HL-60 (cell line): ENCODE measurements around the gene DLX2.

Source experiments
- GABPA ChIP-seq: IDR thresholded peaks from 2 replicates; pipeline ENCODE4 v1.6.1; 2012; ENCODE audit warnings: low read depth
- POLR2AphosphoS5 ChIP-seq: IDR thresholded peaks from 2 replicates; pipeline ENCODE4 v1.6.1; 2012; ENCODE audit warnings: low read depth
- TF ChIP-seq, protein P1 (sequence below): IDR thresholded peaks from one replicate; pipeline ENCODE4 v1.5.1; 2011; ENCODE audit warnings: low read length, control low read depth, inconsistent platforms; ENCODE audit not compliant: insufficient read depth

DNA sequence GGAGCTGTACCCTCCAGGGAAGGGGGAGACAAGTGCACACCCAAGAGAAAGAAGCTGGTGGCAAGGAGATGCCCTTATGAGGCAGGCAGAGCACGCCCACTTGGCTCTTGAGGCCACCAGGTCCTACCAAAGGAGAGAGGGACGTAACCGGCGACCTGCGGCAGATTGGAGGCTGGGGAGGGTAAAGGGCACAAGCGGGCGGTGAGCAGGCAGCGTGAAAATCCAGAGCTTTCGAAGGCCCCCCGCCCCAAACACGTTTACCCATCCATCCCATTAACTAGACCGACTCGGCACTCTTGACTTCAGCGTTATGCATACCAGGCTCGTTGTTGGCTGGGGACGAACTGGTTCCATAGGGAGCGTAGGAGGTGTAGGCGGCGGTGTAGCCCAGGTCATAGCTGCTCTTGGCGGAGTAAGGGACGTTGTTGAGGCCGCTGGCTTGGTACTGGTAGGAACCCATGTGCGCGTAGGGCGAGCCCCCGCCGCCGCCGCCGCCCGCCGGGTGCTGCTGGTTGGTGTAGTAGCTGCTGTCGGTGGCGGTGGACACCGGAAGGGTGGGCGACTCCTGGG is 794 bp downstream of the DLX2 start:
- TF ChIP-seq, protein P1, sequence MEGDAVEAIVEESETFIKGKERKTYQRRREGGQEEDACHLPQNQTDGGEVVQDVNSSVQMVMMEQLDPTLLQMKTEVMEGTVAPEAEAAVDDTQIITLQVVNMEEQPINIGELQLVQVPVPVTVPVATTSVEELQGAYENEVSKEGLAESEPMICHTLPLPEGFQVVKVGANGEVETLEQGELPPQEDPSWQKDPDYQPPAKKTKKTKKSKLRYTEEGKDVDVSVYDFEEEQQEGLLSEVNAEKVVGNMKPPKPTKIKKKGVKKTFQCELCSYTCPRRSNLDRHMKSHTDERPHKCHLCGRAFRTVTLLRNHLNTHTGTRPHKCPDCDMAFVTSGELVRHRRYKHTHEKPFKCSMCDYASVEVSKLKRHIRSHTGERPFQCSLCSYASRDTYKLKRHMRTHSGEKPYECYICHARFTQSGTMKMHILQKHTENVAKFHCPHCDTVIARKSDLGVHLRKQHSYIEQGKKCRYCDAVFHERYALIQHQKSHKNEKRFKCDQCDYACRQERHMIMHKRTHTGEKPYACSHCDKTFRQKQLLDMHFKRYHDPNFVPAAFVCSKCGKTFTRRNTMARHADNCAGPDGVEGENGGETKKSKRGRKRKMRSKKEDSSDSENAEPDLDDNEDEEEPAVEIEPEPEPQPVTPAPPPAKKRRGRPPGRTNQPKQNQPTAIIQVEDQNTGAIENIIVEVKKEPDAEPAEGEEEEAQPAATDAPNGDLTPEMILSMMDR, result no peak
- TF ChIP-seq GABPA (no peak), POLR2AphosphoS5 (no peak)
